GM20000 (cell line): ENCODE results near the gene MRPL16.
"Not testable (repeated sequence)": the region's sequence is repeated elsewhere in the genome, so short reads cannot be mapped to it uniquely, and the experiment has no call there.

ENCODE experiments used
- DNase-seq: peaks from one replicate; pipeline ENCODE4 v3.0.0; 2012; ENCODE audit warnings: low spot score
- TF ChIP-seq, protein P1 (sequence below): IDR thresholded peaks from 2 replicates; pipeline ENCODE4 v1.5.1; 2012; ENCODE audit warnings: mild to moderate bottlenecking, control low read depth; ENCODE audit errors: extremely low read depth, missing control alignments

Gene MRPL16

DNA sequence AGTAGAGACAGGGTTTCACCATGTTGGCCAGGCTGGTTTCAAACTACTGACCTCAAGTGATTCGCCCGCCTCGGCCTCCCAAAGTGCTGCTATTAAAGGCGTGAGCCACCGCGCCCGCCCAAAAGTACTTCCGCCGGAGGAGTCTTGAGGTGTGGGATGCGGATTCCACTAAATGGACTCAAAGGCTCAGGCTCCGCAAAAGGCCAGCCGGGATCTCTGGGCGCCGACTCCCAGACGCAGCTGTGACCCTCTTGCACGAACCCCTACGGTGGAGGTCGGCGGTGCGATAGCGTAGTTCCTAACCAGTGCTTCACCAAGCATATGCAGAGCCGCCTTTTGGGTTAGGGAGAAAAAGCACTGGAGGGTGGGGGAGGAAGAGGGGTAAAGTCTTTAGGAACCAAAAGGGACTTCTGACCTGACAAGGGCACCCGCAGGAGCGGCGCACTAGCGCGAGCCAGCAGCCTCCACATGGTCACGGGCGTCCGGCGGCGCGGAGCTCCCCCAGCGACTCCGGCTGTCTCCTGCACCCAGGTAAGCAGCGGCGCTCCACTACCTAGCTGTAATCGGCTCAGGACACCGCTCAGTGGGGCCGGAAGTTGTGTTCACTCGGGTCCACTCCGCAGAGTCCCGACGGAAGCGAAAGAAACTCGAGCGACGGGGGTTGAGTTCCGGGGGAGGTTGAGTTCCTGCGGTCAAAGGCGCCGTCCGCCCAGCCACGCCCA lies at the start of gene MRPL16:
Gene MRPL16, minus strand, starts transcription at position 590 of the 722 bp plus-strand sequence. Its CDS starts 120 bp downstream, at position 470.
- TF ChIP-seq, protein P1, sequence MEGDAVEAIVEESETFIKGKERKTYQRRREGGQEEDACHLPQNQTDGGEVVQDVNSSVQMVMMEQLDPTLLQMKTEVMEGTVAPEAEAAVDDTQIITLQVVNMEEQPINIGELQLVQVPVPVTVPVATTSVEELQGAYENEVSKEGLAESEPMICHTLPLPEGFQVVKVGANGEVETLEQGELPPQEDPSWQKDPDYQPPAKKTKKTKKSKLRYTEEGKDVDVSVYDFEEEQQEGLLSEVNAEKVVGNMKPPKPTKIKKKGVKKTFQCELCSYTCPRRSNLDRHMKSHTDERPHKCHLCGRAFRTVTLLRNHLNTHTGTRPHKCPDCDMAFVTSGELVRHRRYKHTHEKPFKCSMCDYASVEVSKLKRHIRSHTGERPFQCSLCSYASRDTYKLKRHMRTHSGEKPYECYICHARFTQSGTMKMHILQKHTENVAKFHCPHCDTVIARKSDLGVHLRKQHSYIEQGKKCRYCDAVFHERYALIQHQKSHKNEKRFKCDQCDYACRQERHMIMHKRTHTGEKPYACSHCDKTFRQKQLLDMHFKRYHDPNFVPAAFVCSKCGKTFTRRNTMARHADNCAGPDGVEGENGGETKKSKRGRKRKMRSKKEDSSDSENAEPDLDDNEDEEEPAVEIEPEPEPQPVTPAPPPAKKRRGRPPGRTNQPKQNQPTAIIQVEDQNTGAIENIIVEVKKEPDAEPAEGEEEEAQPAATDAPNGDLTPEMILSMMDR: no peak
- DNase-seq: peak; percentile 84

DNA sequence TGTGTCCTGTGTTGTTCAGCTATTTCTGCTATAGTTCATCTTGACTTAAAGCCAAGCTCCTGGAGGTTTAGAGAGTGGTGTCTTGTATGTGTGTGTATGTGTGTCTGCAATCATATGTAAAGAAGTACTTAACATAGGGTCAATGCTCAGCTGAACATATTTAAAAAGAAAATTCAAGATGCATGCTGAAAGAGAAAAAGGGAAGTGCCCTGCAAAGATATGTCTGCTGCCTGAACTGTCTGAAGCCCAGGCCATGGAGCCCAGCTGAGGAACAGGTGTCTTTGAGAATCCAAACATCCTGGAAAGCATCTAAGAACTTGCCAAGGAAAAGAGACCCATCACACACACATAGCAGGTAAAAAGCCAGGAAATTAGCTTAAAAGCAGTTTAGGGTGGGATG lies 49.1 kb upstream of the MRPL16 start:
- TF ChIP-seq, protein P1: no peak
- no peak for DNase-seq

DNA sequence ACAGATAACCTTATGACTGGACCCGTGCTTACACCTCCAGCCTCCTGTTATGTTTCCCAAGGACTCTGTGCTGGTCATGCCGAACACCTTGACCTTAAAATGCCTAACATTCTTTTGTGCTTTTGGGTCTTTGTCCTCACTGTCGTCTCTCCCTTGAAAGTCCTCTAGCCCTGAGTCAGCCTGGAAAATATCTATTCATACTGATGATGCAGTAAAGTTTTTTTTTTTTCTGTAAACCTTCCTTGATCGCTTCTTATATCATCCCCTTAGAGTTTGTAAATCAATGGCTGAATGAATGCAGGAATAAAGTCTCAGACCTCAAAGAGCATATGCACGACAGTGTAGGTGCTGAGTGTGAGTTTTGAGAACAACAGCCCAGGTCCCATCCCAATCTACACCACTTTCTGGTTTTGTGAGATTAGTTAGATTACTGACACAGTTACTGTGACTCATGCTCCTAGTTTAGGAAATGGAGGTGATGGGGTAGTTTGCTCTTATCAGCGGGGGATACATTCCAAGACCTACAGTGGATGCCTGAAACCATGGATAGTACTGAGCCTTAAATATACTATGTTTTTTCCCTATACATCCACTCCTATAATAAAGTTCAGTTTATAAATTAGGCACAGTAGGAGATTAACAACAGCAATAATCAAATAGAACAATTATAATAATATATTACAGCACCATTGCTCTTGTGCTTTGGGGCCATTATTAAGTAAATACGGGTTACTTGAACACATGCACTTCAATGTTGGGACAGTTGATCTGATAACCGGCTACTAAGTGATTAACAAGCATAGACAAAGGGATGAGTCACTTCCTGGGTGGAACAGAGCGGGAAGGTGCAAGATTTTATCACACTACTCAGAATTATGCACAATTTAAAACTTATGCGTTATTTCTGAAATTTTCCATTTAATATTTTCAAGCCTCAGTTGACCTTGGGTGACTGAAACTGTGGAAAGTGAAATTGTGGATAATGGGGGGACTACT lies 47.2 kb upstream of the MRPL16 start:
- TF ChIP-seq, protein P1: no peak
- DNase-seq: no peak

DNA sequence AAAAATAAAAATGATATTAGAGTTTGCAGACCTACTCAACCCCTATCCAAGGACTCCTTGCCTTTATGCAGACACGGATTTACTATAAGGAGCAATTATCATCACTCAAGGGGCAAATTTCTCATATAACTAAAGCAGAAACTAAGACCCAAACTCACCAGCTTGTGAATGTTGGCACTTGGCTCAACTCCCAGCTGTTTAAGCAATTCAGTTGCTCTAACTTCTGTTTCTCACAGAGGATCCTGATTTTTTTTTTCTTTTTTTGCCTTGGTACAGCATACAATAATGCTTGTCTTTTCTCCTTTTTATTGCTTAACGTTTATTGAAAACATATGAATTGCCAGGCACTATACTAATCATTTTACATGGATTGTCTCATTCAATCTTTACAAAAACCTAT lies 44.3 kb upstream of the MRPL16 start:
- TF ChIP-seq, protein P1: no peak
- DNase-seq: no peak

DNA sequence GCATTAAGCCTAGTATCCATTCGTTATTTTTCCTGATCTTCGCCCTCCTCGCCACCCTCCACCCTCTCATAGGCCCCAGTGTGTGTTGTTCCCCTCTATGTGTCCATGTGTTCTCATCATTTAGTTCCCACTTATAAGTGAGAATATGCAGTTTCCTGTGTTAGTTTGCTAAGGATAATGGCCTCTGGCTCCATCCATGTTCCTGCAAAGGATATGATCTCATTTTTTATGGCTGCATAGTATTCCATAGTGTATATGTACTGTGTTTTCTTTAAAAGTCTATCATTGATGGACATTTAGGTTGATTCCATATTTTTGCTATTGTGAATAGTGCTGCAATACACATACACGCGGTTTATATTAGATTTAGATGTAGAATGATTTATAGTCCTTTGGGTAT lies 40.8 kb upstream of the MRPL16 start:
- DNase-seq: not testable (repeated sequence)

DNA sequence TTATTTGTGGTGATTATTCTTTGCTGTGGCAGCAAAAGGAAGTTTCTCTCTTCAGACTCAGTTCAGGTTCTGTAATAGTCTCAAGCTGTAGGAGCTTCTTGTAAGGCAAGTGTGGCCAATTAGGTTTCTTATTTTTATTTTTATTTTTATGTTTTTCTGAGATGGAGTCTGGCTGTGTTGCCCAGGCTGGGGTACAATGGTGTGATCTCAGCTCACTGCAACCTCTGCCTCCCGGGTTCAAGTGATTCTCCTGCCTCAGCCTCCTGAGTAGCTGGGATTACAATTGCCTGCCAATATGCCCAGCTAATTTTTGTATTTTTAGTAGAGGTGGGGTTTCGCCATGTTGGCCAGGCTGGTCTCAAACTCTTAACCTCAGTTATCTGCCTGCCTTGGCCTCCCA lies 39.0 kb upstream of the MRPL16 start:
- not testable (repeated sequence) for DNase-seq

DNA sequence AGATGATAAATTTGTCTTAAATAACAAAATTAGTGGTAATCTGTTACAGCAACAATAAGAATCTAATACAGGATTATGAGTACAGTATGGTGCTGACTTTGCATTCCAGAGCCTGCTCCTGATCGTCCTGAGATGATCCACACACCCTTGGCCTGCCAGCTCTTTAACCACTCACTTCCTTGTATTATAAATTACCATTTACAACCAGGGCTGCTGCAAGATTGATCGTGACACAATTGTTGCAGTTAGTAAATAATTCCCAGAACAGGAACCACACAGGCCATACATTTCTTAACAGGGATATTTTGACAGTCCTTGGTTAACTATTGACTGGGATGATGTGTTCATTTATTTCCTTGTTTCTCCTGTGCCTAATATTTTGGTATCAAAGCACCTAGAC lies 38.6 kb upstream of the MRPL16 start:
- TF ChIP-seq, protein P1: no peak
- no peak for DNase-seq

DNA sequence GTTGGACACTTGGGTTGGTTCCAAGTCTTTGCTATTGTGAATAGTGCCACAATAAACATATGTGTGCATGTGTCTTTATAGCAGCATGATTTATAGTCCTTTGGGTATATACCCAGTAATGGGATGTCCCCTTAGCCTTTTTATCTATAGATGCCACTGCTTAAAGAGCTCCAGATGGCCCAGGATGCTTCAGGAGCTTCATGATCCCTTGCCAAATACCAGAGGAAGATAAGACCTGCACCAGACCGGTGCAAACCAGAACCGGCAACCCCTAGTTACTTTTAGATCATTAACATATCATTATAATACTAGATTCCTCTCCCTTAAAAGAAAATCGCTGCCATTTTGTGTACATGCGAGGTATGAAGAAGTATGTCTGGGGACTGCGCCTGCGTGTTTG lies 37.9 kb upstream of the MRPL16 start:
- not testable (repeated sequence) for DNase-seq
